ENCODE data around the gene HMGN2. TPM values are rescaled to one million over a fixed set of nuclear protein-coding genes. Genes with fewer than 3 reads are reported as not detected.

HMGN2 gene
- total and polyA plus RNA-seq, 4 donors: 51.8 to 218 (median 132) TPM

GRCh38 chr1:26474818-26475217 lies 2.6 kb downstream of the HMGN2 start (continued):
- no peak for TF ChIP-seq REST (IDR thresholded peaks at IDR 0.05)

DNA sequence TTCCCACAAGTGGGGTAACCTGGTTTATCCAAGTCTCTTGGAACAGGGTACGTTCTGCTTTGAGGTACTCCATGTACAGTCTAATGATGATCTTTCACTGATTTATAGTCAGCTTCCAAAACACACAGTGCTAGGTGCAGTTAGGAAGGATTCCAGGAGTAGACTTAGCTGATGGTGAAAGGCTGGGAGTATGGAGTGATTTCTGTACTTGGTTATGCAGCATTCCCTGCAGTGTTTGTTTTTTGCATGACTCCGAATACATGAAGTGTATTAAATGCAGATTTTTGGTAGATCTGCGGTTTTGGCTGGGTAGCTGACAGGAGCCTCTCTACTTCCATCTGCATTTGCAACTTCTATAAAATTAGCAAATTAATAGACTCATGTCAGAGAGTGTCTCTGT lies 3.7 kb downstream of the HMGN2 start:
- Histone ChIP-seq H3K4me3 (ENCODE audit: low read depth in 1 of 3, low read length in 3 of 3) (no peak overlapping the region), H3K27ac (ENCODE audit: low read depth in 1 of 2, low read length in 2 of 2) (no peak overlapping the region), H3K4me1 (ENCODE audit: control insufficient read depth in 4 of 4, insufficient read depth in 4 of 4, low read length in 3 of 4) (peaks cover 1 to 29% (median 25%) of the 10 kb centered on the region in 4 donors), H3K36me3 (ENCODE audit: control insufficient read depth in 4 of 4, insufficient read depth in 3 of 4, low read depth in 1 of 4, low read length in 3 of 4) (peaks cover 0 to 35% (median 12%) of the 10 kb centered on the region in 4 donors), H3K9me3 (ENCODE audit: control insufficient read depth in 4 of 4, low read length in 3 of 4) (no peaks in the 10 kb centered on the region), H3K9ac (ENCODE audit: low read depth in 1 of 2, low read length in 2 of 2) (no peak overlapping the region), H3K27me3 (ENCODE audit: control insufficient read depth in 4 of 4, insufficient read depth in 4 of 4, low read length in 3 of 4) (no peaks in the 10 kb centered on the region)
- 95% methylated on average over 3 of the region's 3 CpGs for WGBS
- no peak for DNase-seq (ENCODE audit: low spot score)
- TF ChIP-seq JUND (IDR thresholded peaks at IDR 0.05): no peak
- no peak for TF ChIP-seq SP1 (IDR thresholded peaks at IDR 0.05)
- TF ChIP-seq RAD21 (IDR thresholded peaks at IDR 0.05): no peak
- no peak for TF ChIP-seq ZBTB33 (IDR thresholded peaks at IDR 0.05)
- no peak for TF ChIP-seq CTCF (IDR thresholded peaks at IDR 0.05; ENCODE audit: low read depth, low read length, missing input control)
- no peak for TF ChIP-seq HNF4G (IDR thresholded peaks at IDR 0.05)
- no peak for TF ChIP-seq REST (IDR thresholded peaks at IDR 0.05)
- TF ChIP-seq TAF1 (conservative IDR thresholded peaks at IDR 0.05): no peak
- no peak for TF ChIP-seq EGR1 (IDR thresholded peaks at IDR 0.05; ENCODE audit: low read depth in 2 of 2)
- TF ChIP-seq, protein P1, sequence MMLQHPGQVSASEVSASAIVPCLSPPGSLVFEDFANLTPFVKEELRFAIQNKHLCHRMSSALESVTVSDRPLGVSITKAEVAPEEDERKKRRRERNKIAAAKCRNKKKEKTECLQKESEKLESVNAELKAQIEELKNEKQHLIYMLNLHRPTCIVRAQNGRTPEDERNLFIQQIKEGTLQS (IDR thresholded peaks at IDR 0.05): no peak
- TF ChIP-seq YY1 (IDR thresholded peaks at IDR 0.05): no peak
- TF ChIP-seq FOXA1 (IDR thresholded peaks at IDR 0.05): no peak
- TF ChIP-seq RXRA (IDR thresholded peaks at IDR 0.05): no peak
- TF ChIP-seq NR2F2 (IDR thresholded peaks at IDR 0.05): no peak
- TF ChIP-seq FOXA2 (IDR thresholded peaks at IDR 0.05): no peak

All from liver (tissue), 9 donors.